Coronary artery (tissue), 2 donors: Measurements from ENCODE around the gene PRORP.

Experiments
- DNase-seq: peaks from one replicate; pipeline ENCODE4 v3.0.0-alpha.2; 2017; ENCODE audit warnings: low spot score
- H3K27ac ChIP-seq, 2 donors: fragments of 200-600 bp; sonication (generic); one replicate each; pipeline ENCODE4 v1.5.1; 2016 to 2019
- H3K4me3 ChIP-seq: fragments of 200-600 bp; sonication (generic); 2 replicates; pipeline ENCODE4 v1.5.1; 2016; ENCODE audit warnings: mild to moderate bottlenecking, moderate library complexity
- TF ChIP-seq, protein P1 (sequence below): fragments of 200-600 bp; sonication (generic); IDR thresholded peaks from one replicate; pipeline ENCODE4 v1.5.1; 2019; ENCODE audit warnings: antibody characterized with exemption

PRORP gene

DNA sequence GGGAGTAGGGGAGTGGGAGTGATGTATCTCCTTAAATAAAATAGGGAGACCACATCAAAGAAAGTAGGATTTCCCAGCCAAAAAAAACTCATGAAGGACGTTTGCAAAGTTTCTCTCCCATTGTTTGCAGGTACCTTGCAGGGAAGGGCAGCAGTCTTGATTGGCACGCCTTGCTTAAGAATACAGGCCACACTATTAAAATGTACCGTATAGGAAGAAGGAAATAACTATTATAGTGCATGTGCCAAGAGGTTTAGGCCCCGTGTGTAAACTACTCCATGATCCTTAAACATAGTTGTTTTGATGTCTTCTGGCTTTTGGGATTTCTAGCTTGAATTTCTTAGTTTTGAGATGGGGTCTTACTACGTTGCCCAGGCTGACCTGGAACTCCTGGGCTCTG lies 42.5 kb downstream of the PRORP start:
- H3K4me3 ChIP-seq, result no peak overlapping the region
- no peak for DNase-seq
- H3K27ac ChIP-seq, result no peak overlapping the region
- TF ChIP-seq, protein P1, sequence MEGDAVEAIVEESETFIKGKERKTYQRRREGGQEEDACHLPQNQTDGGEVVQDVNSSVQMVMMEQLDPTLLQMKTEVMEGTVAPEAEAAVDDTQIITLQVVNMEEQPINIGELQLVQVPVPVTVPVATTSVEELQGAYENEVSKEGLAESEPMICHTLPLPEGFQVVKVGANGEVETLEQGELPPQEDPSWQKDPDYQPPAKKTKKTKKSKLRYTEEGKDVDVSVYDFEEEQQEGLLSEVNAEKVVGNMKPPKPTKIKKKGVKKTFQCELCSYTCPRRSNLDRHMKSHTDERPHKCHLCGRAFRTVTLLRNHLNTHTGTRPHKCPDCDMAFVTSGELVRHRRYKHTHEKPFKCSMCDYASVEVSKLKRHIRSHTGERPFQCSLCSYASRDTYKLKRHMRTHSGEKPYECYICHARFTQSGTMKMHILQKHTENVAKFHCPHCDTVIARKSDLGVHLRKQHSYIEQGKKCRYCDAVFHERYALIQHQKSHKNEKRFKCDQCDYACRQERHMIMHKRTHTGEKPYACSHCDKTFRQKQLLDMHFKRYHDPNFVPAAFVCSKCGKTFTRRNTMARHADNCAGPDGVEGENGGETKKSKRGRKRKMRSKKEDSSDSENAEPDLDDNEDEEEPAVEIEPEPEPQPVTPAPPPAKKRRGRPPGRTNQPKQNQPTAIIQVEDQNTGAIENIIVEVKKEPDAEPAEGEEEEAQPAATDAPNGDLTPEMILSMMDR, result no peak

DNA sequence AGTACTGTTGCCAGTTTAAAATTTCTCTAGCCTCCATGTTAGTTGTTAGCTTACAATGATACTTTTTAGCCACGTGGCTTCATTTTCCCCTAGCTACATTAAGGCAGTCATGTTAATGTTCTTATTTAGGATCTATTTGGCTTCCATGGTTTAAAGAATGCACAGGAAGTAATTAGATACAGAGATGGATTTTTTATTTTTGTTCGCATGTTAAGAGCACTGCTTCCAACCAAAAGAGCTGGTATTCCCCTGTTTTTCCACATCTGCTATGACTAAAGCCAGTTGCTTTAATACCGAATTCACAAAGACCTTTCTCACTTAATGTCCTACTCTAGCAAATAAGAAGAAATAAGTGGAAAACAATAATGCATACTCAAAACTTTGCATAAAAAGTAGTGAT lies 45.1 kb downstream of the PRORP start:
- no peak overlapping the region for H3K27ac ChIP-seq
- H3K4me3 ChIP-seq, result no peak overlapping the region
- DNase-seq, result no peak
- TF ChIP-seq, protein P1, result no peak
